ENCODE measurements around the gene OCLN. TPM values are rescaled to one million over a fixed set of nuclear protein-coding genes. Genes with fewer than 3 reads are reported as not detected.

The OCLN gene
- total RNA-seq, 1 experiment from 2014 or later = 56.7 TPM

DNA sequence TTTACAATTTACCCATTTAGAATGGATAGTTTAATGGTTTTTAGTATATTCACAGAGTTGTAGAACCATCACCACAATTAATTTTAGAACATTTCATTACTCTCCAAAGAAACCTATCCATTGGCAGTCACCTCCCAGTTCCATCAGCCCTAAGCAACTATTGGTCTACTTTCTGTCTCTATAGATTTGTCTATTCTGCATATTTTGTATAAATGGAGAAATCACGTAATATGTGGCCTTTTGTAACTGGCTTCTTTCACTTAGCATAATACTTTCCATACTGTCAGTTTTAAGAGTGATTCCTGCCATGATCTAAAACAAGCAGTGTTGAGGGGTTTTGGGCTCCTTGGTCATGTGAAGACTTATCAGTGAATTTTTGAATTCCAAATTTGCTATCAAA, 12.7 kb downstream of the OCLN start:
- Histone ChIP-seq H2AFZ (ENCODE audit: low read depth, low read length, poor library complexity, severe bottlenecking) (no peak overlapping the region), H3K4me1 (ENCODE audit: control insufficient read depth in 1 of 2, insufficient read depth in 2 of 2, low read length in 2 of 2) (peaks cover 33 to 36% of the 10 kb centered on the region in 2 experiments), H3K4me2 (ENCODE audit: low read length) (no peak overlapping the region), H3K9ac (ENCODE audit: low read length) (no peak overlapping the region), H3K4me3 (replicated peaks in 1 of 2; ENCODE audit: low read depth in 1 of 2, low read length in 2 of 2) (no peak overlapping the region), H4K20me1 (ENCODE audit: insufficient read depth) (no peaks in the 10 kb centered on the region), H3K79me2 (ENCODE audit: insufficient read depth, low read length) (peaks cover 56% of the 10 kb centered on the region), H3K27me3 (ENCODE audit: insufficient read depth, low read length) (no peaks in the 10 kb centered on the region), H3K36me3 (ENCODE audit: control insufficient read depth in 1 of 2, insufficient read depth in 2 of 2, low read length in 2 of 2) (peaks cover 0 to 24% of the 10 kb centered on the region in 2 experiments; a peak in 1 of 4 replicates), H3K9me2 (ENCODE audit: insufficient read depth) (no peaks in the 10 kb centered on the region), H3K27ac (ENCODE audit: low read depth, low read length) (no peak overlapping the region), H3K9me3 (ENCODE audit: control insufficient read depth in 1 of 2, insufficient read depth in 1 of 2, low read depth in 1 of 2, low read length in 2 of 2) (no peaks in the 10 kb centered on the region)
- ATAC-seq (no peak), DNase-seq (ENCODE audit: low read depth, low spot score) (no peak)
- ChIA-PET CTCF (no interaction called here), POLR2A (no interaction called here), RAD21 (ENCODE audit: low non-redundant PET in 1 of 2, low total read pairs in 2 of 2, uncharacterized antibody in 2 of 2, unreplicated experiment in 2 of 2) (no interaction called here)
- TF ChIP-seq EGR1 (IDR thresholded peaks at IDR 0.05; ENCODE audit: low read depth) (no peak), ZNF274 (IDR thresholded peaks at IDR 0.05; ENCODE audit: low read depth, low read length) (no peak), TCF7L2 (IDR thresholded peaks at IDR 0.05; ENCODE audit: borderline replicate concordance, extremely low read depth, insufficient read depth, insufficient read length) (no peak), REST (IDR thresholded peaks at IDR 0.05; ENCODE audit: low read depth) (no peak), ZFX (IDR thresholded peaks at IDR 0.05) (no peak), CBX3 (IDR thresholded peaks at IDR 0.05; ENCODE audit: low read depth) (no peak), SIN3A (IDR thresholded peaks at IDR 0.05; ENCODE audit: low read depth) (no peak), CEBPB (IDR thresholded peaks at IDR 0.05; ENCODE audit: low read depth) (no peak), POLR2AphosphoS5 (IDR thresholded peaks at IDR 0.05; ENCODE audit: low read depth, low read length) (no peak), ZBTB33 (IDR thresholded peaks at IDR 0.05; ENCODE audit: extremely low read depth, insufficient replicate concordance, low read length) (no peak), ELF1 (IDR thresholded peaks at IDR 0.05; ENCODE audit: borderline replicate concordance, low read depth) (no peak), SRF (IDR thresholded peaks at IDR 0.05; ENCODE audit: low read depth) (no peak), YY1 (IDR thresholded peaks at IDR 0.05; ENCODE audit: extremely low read depth, insufficient replicate concordance, low read depth, low read length) (no peak), RAD21 (IDR thresholded peaks at IDR 0.05; ENCODE audit: low read depth) (no peak), SP1 (IDR thresholded peaks at IDR 0.05; ENCODE audit: low read depth) (no peak), EZH2 (IDR thresholded peaks at IDR 0.05) (no peak)
- TF ChIP-seq, protein P1, sequence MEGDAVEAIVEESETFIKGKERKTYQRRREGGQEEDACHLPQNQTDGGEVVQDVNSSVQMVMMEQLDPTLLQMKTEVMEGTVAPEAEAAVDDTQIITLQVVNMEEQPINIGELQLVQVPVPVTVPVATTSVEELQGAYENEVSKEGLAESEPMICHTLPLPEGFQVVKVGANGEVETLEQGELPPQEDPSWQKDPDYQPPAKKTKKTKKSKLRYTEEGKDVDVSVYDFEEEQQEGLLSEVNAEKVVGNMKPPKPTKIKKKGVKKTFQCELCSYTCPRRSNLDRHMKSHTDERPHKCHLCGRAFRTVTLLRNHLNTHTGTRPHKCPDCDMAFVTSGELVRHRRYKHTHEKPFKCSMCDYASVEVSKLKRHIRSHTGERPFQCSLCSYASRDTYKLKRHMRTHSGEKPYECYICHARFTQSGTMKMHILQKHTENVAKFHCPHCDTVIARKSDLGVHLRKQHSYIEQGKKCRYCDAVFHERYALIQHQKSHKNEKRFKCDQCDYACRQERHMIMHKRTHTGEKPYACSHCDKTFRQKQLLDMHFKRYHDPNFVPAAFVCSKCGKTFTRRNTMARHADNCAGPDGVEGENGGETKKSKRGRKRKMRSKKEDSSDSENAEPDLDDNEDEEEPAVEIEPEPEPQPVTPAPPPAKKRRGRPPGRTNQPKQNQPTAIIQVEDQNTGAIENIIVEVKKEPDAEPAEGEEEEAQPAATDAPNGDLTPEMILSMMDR (IDR thresholded peaks at IDR 0.05 in 2 of 3, conservative IDR thresholded peaks at IDR 0.05 in 1 of 3; ENCODE audit: borderline replicate concordance in 1 of 3, insufficient read depth in 1 of 3, low read depth in 2 of 3, low read length in 2 of 3) = no peak
- TF ChIP-seq, protein P2, sequence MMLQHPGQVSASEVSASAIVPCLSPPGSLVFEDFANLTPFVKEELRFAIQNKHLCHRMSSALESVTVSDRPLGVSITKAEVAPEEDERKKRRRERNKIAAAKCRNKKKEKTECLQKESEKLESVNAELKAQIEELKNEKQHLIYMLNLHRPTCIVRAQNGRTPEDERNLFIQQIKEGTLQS (IDR thresholded peaks at IDR 0.05) = no peak
- TF ChIP-seq, protein P3, sequence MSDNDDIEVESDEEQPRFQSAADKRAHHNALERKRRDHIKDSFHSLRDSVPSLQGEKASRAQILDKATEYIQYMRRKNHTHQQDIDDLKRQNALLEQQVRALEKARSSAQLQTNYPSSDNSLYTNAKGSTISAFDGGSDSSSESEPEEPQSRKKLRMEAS (IDR thresholded peaks at IDR 0.05) = no peak
- BruUV-seq (replicated peaks) = no TSS peak
- intact Hi-C loops (cut with micrococcal nuclease) = no loop called here
